Fibroblast of villous mesenchyme (primary cell): ENCODE measurements around the gene ATP13A4. TPM values are rescaled to one million over a fixed set of nuclear protein-coding genes. Genes with fewer than 3 reads are reported as not detected.
"Not testable (repeated sequence)": the region's sequence is repeated elsewhere in the genome, so short reads cannot be mapped to it uniquely, and the experiment has no call there.

Source experiments
- DNase-seq: peaks from one replicate; pipeline ENCODE4 v3.0.0-alpha.2; 2010; ENCODE audit warnings: low read depth
- H3K4me3 ChIP-seq: 2 replicates; pipeline ENCODE4 v1.5.1; 2011; ENCODE audit warnings: low read depth, mild to moderate bottlenecking, low read length
- CTCF ChIP-seq: IDR thresholded peaks from 2 replicates; pipeline ENCODE4 v1.5.1; 2012; ENCODE audit warnings: low read depth, mild to moderate bottlenecking, low read length; ENCODE audit not compliant: insufficient read depth
- total RNA-seq: library from RNA; depleted of rRNA; stranded (reverse); fragments of >200 nt; gene quantifications from 2 replicates; pipeline ENCODE4 v1.2.3, GENCODE V29; 2012

ATP13A4 gene
- total RNA-seq, 1 donor: not detected

- no peak overlapping the region for H3K4me3 ChIP-seq
- TF ChIP-seq CTCF: no peak
- DNase-seq: no peak
Measured at GRCh38 chr3:193546129-193546528, 8.6 kb downstream of the ATP13A4 start.

- no peak for TF ChIP-seq CTCF
- no peak overlapping the region for H3K4me3 ChIP-seq
- DNase-seq: no peak
Measured at GRCh38 chr3:193545304-193545703, 9.4 kb downstream of the ATP13A4 start.

GRCh38 chr3:193544289-193544688 is 10.4 kb downstream of the ATP13A4 start:
- DNase-seq: no peak
- TF ChIP-seq CTCF: no peak
- no peak overlapping the region for H3K4me3 ChIP-seq

- H3K4me3 ChIP-seq: no peak overlapping the region
- DNase-seq: no peak
- no peak for TF ChIP-seq CTCF
Measured at GRCh38 chr3:193530231-193531165, 24.2 kb downstream of the ATP13A4 start.

- DNase-seq, H3K4me3 ChIP-seq: not testable (repeated sequence)
Measured at GRCh38 chr3:193526085-193526484, 28.6 kb downstream of the ATP13A4 start.

GRCh38 chr3:193522473-193522872 is 32.2 kb downstream of the ATP13A4 start:
- H3K4me3 ChIP-seq: no peak overlapping the region
- no peak for DNase-seq
- TF ChIP-seq CTCF: no peak

- no peak for TF ChIP-seq CTCF
- DNase-seq: no peak
Measured at GRCh38 chr3:193520738-193521137, 34.0 kb downstream of the ATP13A4 start.

More at GRCh38 chr3:193520738-193521137, 34.0 kb downstream of the ATP13A4 start:
- H3K4me3 ChIP-seq: no peak overlapping the region
